C1 segment of cervical spinal cord (tissue), 14 donors: ENCODE results near the gene SLC18A2.
"Not testable (repeated sequence)": the region's sequence is repeated elsewhere in the genome, so short reads cannot be mapped to it uniquely, and the experiment has no call there.

ENCODE experiments used
- DNase-seq, 14 donors: peaks; one replicate each; lab custom pipeline; 2025; lab: John Stamatoyannopoulos, UW

Gene SLC18A2

GRCh38 chr10:117240621-117241529 is at the start of gene SLC18A2:
Gene SLC18A2 (plus strand): TSS chr10:117241114. CDS start chr10:117241694, 580 bp downstream.
- DNase-seq, result no peak

GRCh38 chr10:117197189-117197588 is 43.7 kb upstream of the SLC18A2 start, which contains the start of gene KCNK18:
Gene KCNK18 (plus strand): TSS chr10:117197489. CDS start chr10:117197489, 0 bp downstream.
- no peak for DNase-seq

- DNase-seq, result no peak
Observed at GRCh38 chr10:117198088-117198487, 42.8 kb upstream of the SLC18A2 start.

- DNase-seq, result no peak
Observed at GRCh38 chr10:117201826-117202225, 39.1 kb upstream of the SLC18A2 start.

- no peak for DNase-seq
Observed at GRCh38 chr10:117204316-117204715, 36.6 kb upstream of the SLC18A2 start.

- no peak for DNase-seq
Observed at GRCh38 chr10:117212176-117212575, 28.7 kb upstream of the SLC18A2 start.

- DNase-seq, result no peak
Observed at GRCh38 chr10:117214401-117214800, 26.5 kb upstream of the SLC18A2 start.

GRCh38 chr10:117215079-117215478 is 25.8 kb upstream of the SLC18A2 start:
- no peak for DNase-seq

- no peak for DNase-seq
Observed at GRCh38 chr10:117216028-117216427, 24.9 kb upstream of the SLC18A2 start.

- peak in 10 of 14 donors; percentile 2 to 72 (median 18) for DNase-seq
Observed at GRCh38 chr10:117216611-117217195, 24.2 kb upstream of the SLC18A2 start.

- no peak for DNase-seq
Observed at GRCh38 chr10:117217196-117217761, 23.6 kb upstream of the SLC18A2 start.

GRCh38 chr10:117218654-117219053 is 22.3 kb upstream of the SLC18A2 start:
- no peak for DNase-seq

- no peak for DNase-seq
Observed at GRCh38 chr10:117221156-117221711, 19.7 kb upstream of the SLC18A2 start.

GRCh38 chr10:117222552-117222951 is 18.4 kb upstream of the SLC18A2 start:
- DNase-seq, result no peak

GRCh38 chr10:117222976-117223692 is 17.8 kb upstream of the SLC18A2 start:
- DNase-seq, result no peak

GRCh38 chr10:117223693-117224430 is 17.1 kb upstream of the SLC18A2 start:
- DNase-seq, result no peak

- DNase-seq, result no peak
Observed at GRCh38 chr10:117224881-117225280, 16.0 kb upstream of the SLC18A2 start.

- peak in 1 of 14 donors; percentile 4 for DNase-seq
Observed at GRCh38 chr10:117226813-117227451, 14.0 kb upstream of the SLC18A2 start.

- DNase-seq, result no peak
Observed at GRCh38 chr10:117228210-117228609, 12.7 kb upstream of the SLC18A2 start.

GRCh38 chr10:117230107-117230506 is 10.8 kb upstream of the SLC18A2 start:
- not testable (repeated sequence) for DNase-seq
